OCI-LY3 (cell line): ENCODE results near the gene LPP.

ENCODE experiments used
- EZH2phosphoT487 ChIP-seq: fragments of 200-600 bp; shearing (Covaris generic); IDR thresholded peaks from 2 replicates; pipeline ENCODE4 v1.6.1; 2018; ENCODE audit warnings: antibody characterized with exemption, mixed run types, low read depth
- TF ChIP-seq, protein P1 (sequence below): fragments of 200-600, 300-600 bp; sonication (generic); IDR thresholded peaks from 2 replicates; pipeline ENCODE4 v1.5.1; 2014; ENCODE audit warnings: antibody characterized with exemption, low read length, low read depth

GRCh38 chr3:188320757-188321156 is 166.8 kb downstream of the LPP start:
- TF ChIP-seq EZH2phosphoT487, result no peak
- TF ChIP-seq, protein P1, sequence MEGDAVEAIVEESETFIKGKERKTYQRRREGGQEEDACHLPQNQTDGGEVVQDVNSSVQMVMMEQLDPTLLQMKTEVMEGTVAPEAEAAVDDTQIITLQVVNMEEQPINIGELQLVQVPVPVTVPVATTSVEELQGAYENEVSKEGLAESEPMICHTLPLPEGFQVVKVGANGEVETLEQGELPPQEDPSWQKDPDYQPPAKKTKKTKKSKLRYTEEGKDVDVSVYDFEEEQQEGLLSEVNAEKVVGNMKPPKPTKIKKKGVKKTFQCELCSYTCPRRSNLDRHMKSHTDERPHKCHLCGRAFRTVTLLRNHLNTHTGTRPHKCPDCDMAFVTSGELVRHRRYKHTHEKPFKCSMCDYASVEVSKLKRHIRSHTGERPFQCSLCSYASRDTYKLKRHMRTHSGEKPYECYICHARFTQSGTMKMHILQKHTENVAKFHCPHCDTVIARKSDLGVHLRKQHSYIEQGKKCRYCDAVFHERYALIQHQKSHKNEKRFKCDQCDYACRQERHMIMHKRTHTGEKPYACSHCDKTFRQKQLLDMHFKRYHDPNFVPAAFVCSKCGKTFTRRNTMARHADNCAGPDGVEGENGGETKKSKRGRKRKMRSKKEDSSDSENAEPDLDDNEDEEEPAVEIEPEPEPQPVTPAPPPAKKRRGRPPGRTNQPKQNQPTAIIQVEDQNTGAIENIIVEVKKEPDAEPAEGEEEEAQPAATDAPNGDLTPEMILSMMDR, result no peak
